Liver (tissue), 9 donors: ENCODE data around the gene GRIK2. TPM values are rescaled to one million over a fixed set of nuclear protein-coding genes. Genes with fewer than 3 reads are reported as not detected.

ENCODE experiments used
- DNase-seq: peaks from one replicate; pipeline ENCODE4 v3.0.0-alpha.2; 2017; ENCODE audit warnings: low spot score
- H3K27ac ChIP-seq, 2 donors: one replicate each; pipeline ENCODE4 v1.7.0; 2013; ENCODE audit warnings: inconsistent platforms in 2 of 2, low read length in 2 of 2, control low read depth in 1 of 2, low read depth in 1 of 2, mild to moderate bottlenecking in 1 of 2
- H3K27me3 ChIP-seq, 4 donors: one replicate each; pipeline versions ENCODE4 v1.6.1 to v1.7.0; 2013; ENCODE audit warnings: low read length in 3 of 4, inconsistent platforms in 1 of 4, mild to moderate bottlenecking in 1 of 4, moderate library complexity in 1 of 4; ENCODE audit not compliant: control insufficient read depth in 4 of 4, insufficient read depth in 4 of 4
- H3K36me3 ChIP-seq, 4 donors: one replicate each; pipeline versions ENCODE4 v1.6.1 to v1.7.0; 2013; ENCODE audit warnings: low read length in 3 of 4, mild to moderate bottlenecking in 3 of 4, low read depth in 1 of 4, moderate library complexity in 1 of 4; ENCODE audit not compliant: control insufficient read depth in 4 of 4, insufficient read depth in 3 of 4
- H3K4me1 ChIP-seq, 4 donors: one replicate each; pipeline versions ENCODE4 v1.6.1 to v1.7.0; 2013; ENCODE audit warnings: low read length in 3 of 4, mild to moderate bottlenecking in 3 of 4, moderate library complexity in 1 of 4; ENCODE audit not compliant: control insufficient read depth in 4 of 4, insufficient read depth in 4 of 4
- H3K4me3 ChIP-seq, 3 donors: one replicate each; pipeline versions ENCODE4 v1.6.1 to v1.7.0; 2013; ENCODE audit warnings: low read length in 3 of 3, control low read depth in 1 of 3, low read depth in 1 of 3, mild to moderate bottlenecking in 1 of 3
- H3K9ac ChIP-seq, 2 donors: one replicate each; pipeline ENCODE4 v1.7.0; 2013; ENCODE audit warnings: low read length in 2 of 2, mild to moderate bottlenecking in 2 of 2, moderate library complexity in 2 of 2, control low read depth in 1 of 2, low read depth in 1 of 2
- H3K9me3 ChIP-seq, 4 donors: one replicate each; pipeline versions ENCODE4 v1.6.1 to v1.7.0; 2013; ENCODE audit warnings: low read length in 3 of 4; ENCODE audit not compliant: control insufficient read depth in 4 of 4
- ATF3 ChIP-seq: IDR thresholded peaks from 2 replicates; pipeline ENCODE4 v1.6.1; 2016; ENCODE audit warnings: antibody characterized with exemption
- CTCF ChIP-seq: fragments of 150-350 bp; IDR thresholded peaks from 2 replicates; pipeline ENCODE4 v1.5.1; 2017; ENCODE audit warnings: improper control_type of control experiment, low read depth, low read length; ENCODE audit not compliant: missing input control
- FOXA2 ChIP-seq: IDR thresholded peaks from 2 replicates; pipeline ENCODE4 v1.6.1; 2016; ENCODE audit warnings: antibody characterized with exemption
- HNF4A ChIP-seq, 2 donors: conservative IDR thresholded peaks; 2 replicates each; pipeline ENCODE4 v1.6.1; 2016; ENCODE audit warnings: antibody characterized with exemption in 2 of 2, mild to moderate bottlenecking in 2 of 2
- HNF4G ChIP-seq: IDR thresholded peaks from 2 replicates; pipeline ENCODE4 v1.6.1; 2016; ENCODE audit warnings: antibody characterized with exemption
- NR2F2 ChIP-seq: IDR thresholded peaks from 2 replicates; pipeline ENCODE4 v1.6.1; 2016; ENCODE audit warnings: antibody characterized with exemption
- RAD21 ChIP-seq, 2 donors: IDR thresholded peaks; 2 replicates each; pipeline ENCODE4 v1.6.1; 2016; ENCODE audit warnings: antibody characterized with exemption in 2 of 2, mild to moderate bottlenecking in 2 of 2
- SP1 ChIP-seq: IDR thresholded peaks from 2 replicates; pipeline ENCODE4 v1.6.1; 2018; ENCODE audit warnings: antibody characterized with exemption, mild to moderate bottlenecking
- TAF1 ChIP-seq: conservative IDR thresholded peaks from 2 replicates; pipeline ENCODE4 v1.6.1; 2016; ENCODE audit warnings: antibody characterized with exemption, mild to moderate bottlenecking
- YY1 ChIP-seq: IDR thresholded peaks from 2 replicates; pipeline ENCODE4 v1.6.1; 2016; ENCODE audit warnings: antibody characterized with exemption, mild to moderate bottlenecking
- ZBTB33 ChIP-seq: IDR thresholded peaks from 2 replicates; pipeline ENCODE4 v1.6.1; 2016; ENCODE audit warnings: antibody characterized with exemption
- WGBS: extraction: QIAGEN DNeasy Blood & Tissue Kit; methylation state at CpG from one replicate; pipeline ENCODE4 v1.1.7; 2013; 5-methylcytosine and 5-hydroxymethylcytosine counted together
- polyA plus RNA-seq, 2 donors: library from polyadenylated mRNA; stranded (reverse) in 1 of 2; unstranded in 1 of 2; fragments of 200-250 nt in 1 of 2; fragments of >200 nt in 1 of 2; fragmentation: Nextera tagmentation in 1 of 2; extraction: Ambion mirVana in 1 of 2; gene quantifications; one replicate each; pipeline versions ENCODE4 v1.2.1 to v1.2.3, GENCODE V29; 2013 to 2015
- total RNA-seq, 2 donors: library from RNA; depleted of rRNA; stranded (reverse); fragments of >200 nt; gene quantifications; one replicate each; pipeline ENCODE4 v1.2.3, GENCODE V29; 2014
- TF ChIP-seq, protein P1 (sequence below): IDR thresholded peaks from 2 replicates; pipeline ENCODE4 v1.6.1; 2016; ENCODE audit warnings: antibody characterized with exemption
- TF ChIP-seq, protein P2 (sequence below): IDR thresholded peaks from 2 replicates; pipeline ENCODE4 v1.6.1; 2016; ENCODE audit warnings: antibody characterized with exemption, mild to moderate bottlenecking
- donor health status: healthy.
- donor health status: healthy.
- donor health status: healthy.
- donor health status: healthy.
- donor health status: healthy.

The GRIK2 gene
- total and polyA plus RNA-seq, 4 donors = 0.02 to 0.17 (median 0.05) TPM

- TF ChIP-seq ATF3 = no peak
- TF ChIP-seq, protein P1, sequence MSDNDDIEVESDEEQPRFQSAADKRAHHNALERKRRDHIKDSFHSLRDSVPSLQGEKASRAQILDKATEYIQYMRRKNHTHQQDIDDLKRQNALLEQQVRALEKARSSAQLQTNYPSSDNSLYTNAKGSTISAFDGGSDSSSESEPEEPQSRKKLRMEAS = no peak
These were observed 451.7 kb downstream of the GRIK2 start (continued) for GRCh38 chr6:101845172-101845571.

DNA sequence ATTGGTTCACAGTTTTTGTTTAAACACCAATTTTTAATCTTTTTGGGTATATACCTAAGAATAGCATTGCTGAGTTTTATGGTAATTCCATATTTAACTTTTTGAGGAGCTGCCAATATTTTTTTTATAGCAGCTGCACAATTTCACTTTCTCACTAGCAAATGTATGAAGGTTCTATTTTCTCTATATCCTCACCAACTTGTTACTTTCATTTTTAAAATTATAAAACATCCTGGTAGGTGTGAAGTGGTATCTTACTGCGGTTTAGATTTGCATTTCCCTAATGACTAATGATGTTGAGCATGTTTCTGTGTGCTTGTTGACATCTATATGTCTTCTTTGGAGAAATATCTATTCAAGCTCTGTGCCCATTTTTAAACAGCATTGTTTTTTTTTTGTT, 452.1 kb downstream of the GRIK2 start:
- H3K9me3 ChIP-seq = no peaks in the 10 kb centered on the region
- no peaks in the 10 kb centered on the region for H3K27me3 ChIP-seq
- no peak for TF ChIP-seq YY1
- TF ChIP-seq NR2F2 = no peak
- TF ChIP-seq SP1 = no peak
- TF ChIP-seq HNF4A (conservative IDR thresholded peaks at IDR 0.05) = no peak
- TF ChIP-seq FOXA2 = no peak
- TF ChIP-seq CTCF = no peak
- TF ChIP-seq HNF4G = no peak
- TF ChIP-seq ATF3 = no peak
- TF ChIP-seq TAF1 = no peak
- TF ChIP-seq, protein P2, sequence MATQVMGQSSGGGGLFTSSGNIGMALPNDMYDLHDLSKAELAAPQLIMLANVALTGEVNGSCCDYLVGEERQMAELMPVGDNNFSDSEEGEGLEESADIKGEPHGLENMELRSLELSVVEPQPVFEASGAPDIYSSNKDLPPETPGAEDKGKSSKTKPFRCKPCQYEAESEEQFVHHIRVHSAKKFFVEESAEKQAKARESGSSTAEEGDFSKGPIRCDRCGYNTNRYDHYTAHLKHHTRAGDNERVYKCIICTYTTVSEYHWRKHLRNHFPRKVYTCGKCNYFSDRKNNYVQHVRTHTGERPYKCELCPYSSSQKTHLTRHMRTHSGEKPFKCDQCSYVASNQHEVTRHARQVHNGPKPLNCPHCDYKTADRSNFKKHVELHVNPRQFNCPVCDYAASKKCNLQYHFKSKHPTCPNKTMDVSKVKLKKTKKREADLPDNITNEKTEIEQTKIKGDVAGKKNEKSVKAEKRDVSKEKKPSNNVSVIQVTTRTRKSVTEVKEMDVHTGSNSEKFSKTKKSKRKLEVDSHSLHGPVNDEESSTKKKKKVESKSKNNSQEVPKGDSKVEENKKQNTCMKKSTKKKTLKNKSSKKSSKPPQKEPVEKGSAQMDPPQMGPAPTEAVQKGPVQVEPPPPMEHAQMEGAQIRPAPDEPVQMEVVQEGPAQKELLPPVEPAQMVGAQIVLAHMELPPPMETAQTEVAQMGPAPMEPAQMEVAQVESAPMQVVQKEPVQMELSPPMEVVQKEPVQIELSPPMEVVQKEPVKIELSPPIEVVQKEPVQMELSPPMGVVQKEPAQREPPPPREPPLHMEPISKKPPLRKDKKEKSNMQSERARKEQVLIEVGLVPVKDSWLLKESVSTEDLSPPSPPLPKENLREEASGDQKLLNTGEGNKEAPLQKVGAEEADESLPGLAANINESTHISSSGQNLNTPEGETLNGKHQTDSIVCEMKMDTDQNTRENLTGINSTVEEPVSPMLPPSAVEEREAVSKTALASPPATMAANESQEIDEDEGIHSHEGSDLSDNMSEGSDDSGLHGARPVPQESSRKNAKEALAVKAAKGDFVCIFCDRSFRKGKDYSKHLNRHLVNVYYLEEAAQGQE = no peak
- TF ChIP-seq ZBTB33 = no peak
- TF ChIP-seq, protein P1 = no peak
- TF ChIP-seq RAD21 (IDR thresholded peaks at IDR 0.05) = no peak
- no peak overlapping the region for H3K4me3 ChIP-seq
- no peaks in the 10 kb centered on the region for H3K36me3 ChIP-seq
- H3K27ac ChIP-seq = no peak overlapping the region
- no peak overlapping the region for H3K9ac ChIP-seq
- H3K4me1 ChIP-seq = no peaks in the 10 kb centered on the region
- 52% methylated on average over 1 of the region's 1 CpG for WGBS
- DNase-seq = no peak
